ENCODE measurements around the gene HECW1.

- TF ChIP-seq CTCF (IDR thresholded peaks at IDR 0.05) (no peak), EZH2 (IDR thresholded peaks at IDR 0.05; ENCODE audit: borderline replicate concordance, insufficient read depth, low read depth, low read length, poor library complexity, severe bottlenecking) (no peak)
Measured at GRCh38 chr7:43242628-43243255, 130.3 kb downstream of the HECW1 start.

Data from B cell (primary cell).